HEK293 (cell line): ENCODE results near the gene ZSCAN29.

Experiments used
- CTCF ChIA-PET: fragments of 350-600 bp; formaldehyde crosslinking; extraction: SDS; loops from one replicate; lab custom pipeline; 2021; ENCODE audit warnings: antibody characterized with exemption; lab: Yijun Ruan, JAX
- POLR2A ChIA-PET: fragments of 300-600 bp; formaldehyde crosslinking; extraction: SDS; loops from one replicate; lab custom pipeline; 2020; ENCODE audit warnings: antibody characterized with exemption, inconsistent platforms; lab: Yijun Ruan, JAX
- H3K27ac ChIP-seq: fragments of 200-500 bp; sonication (Bioruptor generic); 2 replicates; pipeline ENCODE4 v1.5.1; 2014; ENCODE audit warnings: low read depth, low read length, control low read depth, inconsistent platforms; ENCODE audit errors: extremely low read depth
- H3K36me3 ChIP-seq, 2 experiments: fragments of 200-500 bp in 1 of 2; sonication (Bioruptor generic) in 1 of 2; 1 replicate in 1 of 2; 2 replicates in 1 of 2; pipeline ENCODE4 v1.5.1; 2014 to 2017; ENCODE audit warnings: inconsistent platforms in 2 of 2, low read length in 2 of 2; ENCODE audit not compliant: control insufficient read depth in 2 of 2, insufficient read depth in 1 of 2
- H3K4me1 ChIP-seq: fragments of 200-500 bp; sonication (Bioruptor generic); 2 replicates; pipeline ENCODE4 v1.5.1; 2014; ENCODE audit warnings: mild to moderate bottlenecking, low read length, inconsistent platforms; ENCODE audit not compliant: control insufficient read depth, insufficient read depth
- H3K4me3 ChIP-seq: 2 replicates; pipeline ENCODE4 v1.5.1; 2011; ENCODE audit warnings: low read depth, mild to moderate bottlenecking, control low read depth, low read length, moderate library complexity
- H3K9me3 ChIP-seq: fragments of 200-500 bp; sonication (Bioruptor generic); 2 replicates; pipeline ENCODE4 v1.5.1; 2014; ENCODE audit warnings: low read depth, low read length, inconsistent platforms; ENCODE audit not compliant: control insufficient read depth, insufficient read depth
- HOXD13 ChIP-seq: sonication (generic); formaldehyde crosslinking; IDR thresholded peaks from 2 replicates; pipeline ENCODE4 v1.8.0; 2022; ENCODE audit warnings: missing genetic modification reagents, borderline replicate concordance
- MEIS1 ChIP-seq: sonication (generic); formaldehyde crosslinking; IDR thresholded peaks from 2 replicates; pipeline ENCODE4 v1.8.1; 2022; ENCODE audit warnings: missing genetic modification reagents, mild to moderate bottlenecking, borderline replicate concordance
- SCRT2 ChIP-seq: fragments of 450-650 bp; formaldehyde crosslinking; IDR thresholded peaks from 2 replicates; pipeline ENCODE4 v1.5.1; 2016; ENCODE audit warnings: missing biosample characterization, missing genetic modification characterization
- ZBTB21 ChIP-seq: fragments of 450-650 bp; formaldehyde crosslinking; IDR thresholded peaks from 2 replicates; pipeline ENCODE4 v1.5.1; 2017; ENCODE audit warnings: missing biosample characterization, missing genetic modification characterization
- ZNF138 ChIP-seq: fragments of 450-650 bp; formaldehyde crosslinking; IDR thresholded peaks from 2 replicates; pipeline ENCODE4 v1.5.1; 2016; ENCODE audit warnings: missing biosample characterization, missing genetic modification characterization, borderline replicate concordance
- ZNF16 ChIP-seq: fragments of 450-650 bp; formaldehyde crosslinking; IDR thresholded peaks from 2 replicates; pipeline ENCODE4 v1.5.1; 2016; ENCODE audit warnings: low read depth, missing biosample characterization, missing genetic modification characterization
- ZNF335 ChIP-seq: fragments of 450-650 bp; formaldehyde crosslinking; conservative IDR thresholded peaks from 2 replicates; pipeline ENCODE4 v1.5.1; 2016; ENCODE audit warnings: missing biosample characterization, missing genetic modification characterization
- ZNF391 ChIP-seq: fragments of 450-650 bp; formaldehyde crosslinking; IDR thresholded peaks from 2 replicates; pipeline ENCODE4 v1.5.1; 2016; ENCODE audit warnings: low read depth, missing biosample characterization, missing genetic modification characterization, borderline replicate concordance
- ZNF555 ChIP-seq: fragments of 450-650 bp; formaldehyde crosslinking; conservative IDR thresholded peaks from 2 replicates; pipeline ENCODE4 v1.5.1; 2017; ENCODE audit warnings: missing biosample characterization, mild to moderate bottlenecking, missing genetic modification characterization, inconsistent platforms
- TF ChIP-seq, protein P1 (sequence below): fragments of 450-650 bp; formaldehyde crosslinking; IDR thresholded peaks from 2 replicates; pipeline ENCODE4 v1.5.1; 2016; ENCODE audit warnings: missing biosample characterization, missing genetic modification characterization
- TF ChIP-seq, protein P2 (sequence below): fragments of 450-650 bp; formaldehyde crosslinking; IDR thresholded peaks from 2 replicates; pipeline ENCODE4 v1.5.1; 2016; ENCODE audit warnings: missing biosample characterization, missing genetic modification characterization
- TF ChIP-seq, protein P3 (sequence below): fragments of 450-650 bp; formaldehyde crosslinking; IDR thresholded peaks from 2 replicates; pipeline ENCODE4 v1.5.1; 2017; ENCODE audit warnings: missing biosample characterization, missing genetic modification characterization
- TF ChIP-seq, protein P4 (sequence below): fragments of 450-650 bp; formaldehyde crosslinking; IDR thresholded peaks from 2 replicates; pipeline ENCODE4 v1.5.1; 2016; ENCODE audit warnings: missing biosample characterization, missing genetic modification characterization
- TF ChIP-seq, protein P5 (sequence below): fragments of 450-650 bp; formaldehyde crosslinking; conservative IDR thresholded peaks from 2 replicates; pipeline ENCODE4 v1.5.1; 2016; ENCODE audit warnings: low read depth, missing biosample characterization, missing genetic modification characterization

The ZSCAN29 gene

DNA sequence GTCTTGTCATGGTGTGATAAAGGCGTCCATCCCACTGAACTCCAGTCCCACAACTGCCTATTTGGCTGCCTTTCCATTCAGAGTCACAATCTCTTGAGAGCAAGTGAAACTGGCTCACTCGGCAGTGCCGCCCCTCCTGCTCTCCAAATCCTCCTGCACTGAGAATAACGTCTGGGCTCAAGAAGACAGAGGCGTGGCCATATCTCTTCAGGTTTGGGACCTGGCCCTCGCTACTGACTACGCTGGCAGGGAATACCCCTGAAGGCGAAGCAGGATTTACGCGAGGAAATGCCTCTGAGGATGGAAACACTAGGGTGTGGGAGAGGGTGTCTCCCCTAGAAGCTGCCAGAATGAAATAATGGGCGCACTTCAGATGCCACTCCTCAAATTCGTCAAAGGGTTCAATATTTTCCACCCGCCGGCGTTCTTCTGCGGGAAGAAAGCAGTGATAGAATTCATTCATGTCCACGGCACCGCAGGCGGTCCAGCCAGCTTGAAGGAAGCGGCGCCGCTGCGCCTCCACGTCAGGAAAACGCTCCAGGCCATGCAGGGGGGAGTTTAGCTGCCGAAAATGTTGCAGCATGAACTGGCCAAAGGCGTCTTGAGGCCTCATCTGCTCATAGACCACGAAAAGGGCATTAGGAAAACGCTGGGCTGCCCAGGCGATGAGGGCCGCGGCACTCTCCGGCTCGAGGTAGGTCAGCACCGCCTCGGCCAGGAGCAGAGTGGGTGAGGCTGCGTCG is 41.5 kb downstream of the ZSCAN29 start (continued):
- TF ChIP-seq, protein P1, sequence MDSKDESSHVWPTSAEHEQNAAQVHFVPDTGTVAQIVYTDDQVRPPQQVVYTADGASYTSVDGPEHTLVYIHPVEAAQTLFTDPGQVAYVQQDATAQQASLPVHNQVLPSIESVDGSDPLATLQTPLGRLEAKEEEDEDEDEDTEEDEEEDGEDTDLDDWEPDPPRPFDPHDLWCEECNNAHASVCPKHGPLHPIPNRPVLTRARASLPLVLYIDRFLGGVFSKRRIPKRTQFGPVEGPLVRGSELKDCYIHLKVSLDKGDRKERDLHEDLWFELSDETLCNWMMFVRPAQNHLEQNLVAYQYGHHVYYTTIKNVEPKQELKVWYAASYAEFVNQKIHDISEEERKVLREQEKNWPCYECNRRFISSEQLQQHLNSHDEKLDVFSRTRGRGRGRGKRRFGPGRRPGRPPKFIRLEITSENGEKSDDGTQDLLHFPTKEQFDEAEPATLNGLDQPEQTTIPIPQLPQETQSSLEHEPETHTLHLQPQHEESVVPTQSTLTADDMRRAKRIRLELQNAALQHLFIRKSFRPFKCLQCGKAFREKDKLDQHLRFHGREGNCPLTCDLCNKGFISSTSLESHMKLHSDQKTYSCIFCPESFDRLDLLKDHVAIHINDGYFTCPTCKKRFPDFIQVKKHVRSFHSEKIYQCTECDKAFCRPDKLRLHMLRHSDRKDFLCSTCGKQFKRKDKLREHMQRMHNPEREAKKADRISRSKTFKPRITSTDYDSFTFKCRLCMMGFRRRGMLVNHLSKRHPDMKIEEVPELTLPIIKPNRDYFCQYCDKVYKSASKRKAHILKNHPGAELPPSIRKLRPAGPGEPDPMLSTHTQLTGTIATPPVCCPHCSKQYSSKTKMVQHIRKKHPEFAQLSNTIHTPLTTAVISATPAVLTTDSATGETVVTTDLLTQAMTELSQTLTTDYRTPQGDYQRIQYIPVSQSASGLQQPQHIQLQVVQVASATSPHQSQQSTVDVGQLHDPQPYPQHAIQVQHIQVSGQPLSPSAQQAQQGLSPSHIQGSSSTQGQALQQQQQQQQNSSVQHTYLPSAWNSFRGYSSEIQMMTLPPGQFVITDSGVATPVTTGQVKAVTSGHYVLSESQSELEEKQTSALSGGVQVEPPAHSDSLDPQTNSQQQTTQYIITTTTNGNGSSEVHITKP (tag by site-specific recombination), result no peak
- TF ChIP-seq, protein P2, sequence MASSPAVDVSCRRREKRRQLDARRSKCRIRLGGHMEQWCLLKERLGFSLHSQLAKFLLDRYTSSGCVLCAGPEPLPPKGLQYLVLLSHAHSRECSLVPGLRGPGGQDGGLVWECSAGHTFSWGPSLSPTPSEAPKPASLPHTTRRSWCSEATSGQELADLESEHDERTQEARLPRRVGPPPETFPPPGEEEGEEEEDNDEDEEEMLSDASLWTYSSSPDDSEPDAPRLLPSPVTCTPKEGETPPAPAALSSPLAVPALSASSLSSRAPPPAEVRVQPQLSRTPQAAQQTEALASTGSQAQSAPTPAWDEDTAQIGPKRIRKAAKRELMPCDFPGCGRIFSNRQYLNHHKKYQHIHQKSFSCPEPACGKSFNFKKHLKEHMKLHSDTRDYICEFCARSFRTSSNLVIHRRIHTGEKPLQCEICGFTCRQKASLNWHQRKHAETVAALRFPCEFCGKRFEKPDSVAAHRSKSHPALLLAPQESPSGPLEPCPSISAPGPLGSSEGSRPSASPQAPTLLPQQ (tag by site-specific recombination), result no peak
- TF ChIP-seq, protein P3, sequence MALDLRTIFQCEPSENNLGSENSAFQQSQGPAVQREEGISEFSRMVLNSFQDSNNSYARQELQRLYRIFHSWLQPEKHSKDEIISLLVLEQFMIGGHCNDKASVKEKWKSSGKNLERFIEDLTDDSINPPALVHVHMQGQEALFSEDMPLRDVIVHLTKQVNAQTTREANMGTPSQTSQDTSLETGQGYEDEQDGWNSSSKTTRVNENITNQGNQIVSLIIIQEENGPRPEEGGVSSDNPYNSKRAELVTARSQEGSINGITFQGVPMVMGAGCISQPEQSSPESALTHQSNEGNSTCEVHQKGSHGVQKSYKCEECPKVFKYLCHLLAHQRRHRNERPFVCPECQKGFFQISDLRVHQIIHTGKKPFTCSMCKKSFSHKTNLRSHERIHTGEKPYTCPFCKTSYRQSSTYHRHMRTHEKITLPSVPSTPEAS (tag by site-specific recombination), result no peak

DNA sequence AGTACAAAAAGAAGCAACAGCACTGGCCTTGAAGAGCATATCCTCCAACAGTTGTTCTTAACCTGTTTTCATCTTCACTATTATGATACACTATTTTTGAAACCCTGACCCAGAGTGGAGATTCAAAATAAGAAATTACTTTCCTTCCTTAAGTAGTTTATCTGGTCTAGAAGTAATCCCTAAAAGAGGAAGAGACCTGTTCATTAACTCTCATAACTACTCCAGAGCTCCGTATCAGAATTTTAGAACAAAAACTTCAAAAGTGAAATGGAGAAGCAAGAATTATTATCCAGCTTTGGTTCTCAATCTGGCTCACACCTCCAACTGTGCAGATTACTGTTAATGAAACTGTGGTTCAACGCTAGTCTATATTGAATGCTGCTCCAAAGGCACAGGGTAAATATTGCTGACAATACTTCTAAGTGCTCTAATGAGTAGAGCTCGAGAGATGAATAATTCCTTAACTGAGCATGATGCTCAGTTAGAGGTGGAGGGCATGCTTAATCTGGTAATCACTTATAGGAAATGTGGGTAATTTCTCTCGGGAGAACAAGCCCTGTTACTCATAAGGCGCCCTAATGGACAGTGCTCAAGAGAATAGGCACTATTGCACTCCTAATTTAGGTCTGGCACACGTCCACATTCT is 45.7 kb downstream of the ZSCAN29 start:
- Histone ChIP-seq H3K27ac (no peak overlapping the region), H3K4me3 (no peak overlapping the region), H3K36me3 (peaks cover 0 to 13% of the 10 kb centered on the region in 2 experiments; a peak in 1 of 3 replicates), H3K9me3 (no peaks in the 10 kb centered on the region), H3K4me1 (peaks cover 4% of the 10 kb centered on the region; the same call in 1 of the 2 replicates)
- TF ChIP-seq ZBTB21 (tag by site-specific recombination) (no peak), ZNF391 (no peak), ZNF138 (tag by site-specific recombination) (no peak), SCRT2 (tag by site-specific recombination) (no peak), ZNF16 (tag by site-specific recombination) (no peak)
- TF ChIP-seq, protein P4, sequence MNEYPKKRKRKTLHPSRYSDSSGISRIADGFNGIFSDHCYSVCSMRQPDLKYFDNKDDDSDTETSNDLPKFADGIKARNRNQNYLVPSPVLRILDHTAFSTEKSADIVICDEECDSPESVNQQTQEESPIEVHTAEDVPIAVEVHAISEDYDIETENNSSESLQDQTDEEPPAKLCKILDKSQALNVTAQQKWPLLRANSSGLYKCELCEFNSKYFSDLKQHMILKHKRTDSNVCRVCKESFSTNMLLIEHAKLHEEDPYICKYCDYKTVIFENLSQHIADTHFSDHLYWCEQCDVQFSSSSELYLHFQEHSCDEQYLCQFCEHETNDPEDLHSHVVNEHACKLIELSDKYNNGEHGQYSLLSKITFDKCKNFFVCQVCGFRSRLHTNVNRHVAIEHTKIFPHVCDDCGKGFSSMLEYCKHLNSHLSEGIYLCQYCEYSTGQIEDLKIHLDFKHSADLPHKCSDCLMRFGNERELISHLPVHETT (tag by site-specific recombination), result no peak
- ChIA-PET CTCF (no interaction called here), POLR2A (interaction anchor here (1.1 kb wide), 1 partner anchor 45 kb away, joined by 3 read pairs; the partner anchor contains the start of genes TUBGCP4 and ZSCAN29)

DNA sequence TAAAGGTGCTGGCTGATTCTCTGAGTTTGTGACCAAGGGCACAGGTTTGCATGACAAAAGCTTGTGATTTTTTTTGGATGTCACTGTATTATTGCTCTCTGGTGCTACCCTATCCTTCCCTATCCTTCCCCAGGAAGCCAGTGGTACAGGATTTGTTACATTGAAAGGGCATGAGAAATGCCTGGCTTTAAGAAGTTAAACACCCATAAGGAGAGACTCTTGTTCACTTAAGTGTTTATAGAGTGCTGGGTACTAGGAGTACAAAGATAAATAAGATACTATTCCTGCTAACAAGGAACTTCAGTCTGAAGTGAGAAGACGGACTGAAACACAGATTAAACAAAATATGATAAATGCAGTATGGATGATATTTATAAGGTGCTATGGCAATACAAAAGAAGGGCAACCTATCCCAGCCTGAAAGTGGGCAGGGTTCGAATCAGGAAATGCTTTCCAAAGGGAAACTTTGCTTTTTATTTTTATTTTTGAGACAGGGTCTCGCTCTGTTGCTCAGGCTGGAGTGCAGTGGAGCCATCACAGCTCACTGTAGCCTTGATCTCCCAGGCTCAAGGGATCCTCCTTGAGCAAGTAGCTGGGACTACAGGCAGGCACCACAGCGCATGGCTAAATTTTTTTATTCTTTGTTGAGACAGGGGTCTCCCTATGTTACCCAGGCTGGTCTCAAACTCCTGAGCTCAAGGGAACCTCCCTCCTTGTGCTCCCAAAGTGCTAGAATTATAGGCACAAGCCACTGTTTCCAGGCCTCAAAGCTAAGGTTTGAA is 51.7 kb downstream of the ZSCAN29 start:
- CTCF ChIA-PET, result interaction anchor here (0.7 kb wide), 2 partner anchors 20 to 41 kb away, joined by 3 read pairs; no protein-coding TSS in a partner anchor

More for the DNA sequence above, 51.7 kb downstream of the ZSCAN29 start:
- Histone ChIP-seq H3K4me1 (no peaks in the 10 kb centered on the region), H3K27ac (no peak overlapping the region), H3K36me3 (no peaks in the 10 kb centered on the region), H3K9me3 (no peaks in the 10 kb centered on the region), H3K4me3 (no peak overlapping the region)
- TF ChIP-seq ZNF555 (no peak), HOXD13 (CRISPR knock-in tag) (no peak), MEIS1 (CRISPR knock-in tag) (no peak), ZNF335 (no peak)
- TF ChIP-seq, protein P5, sequence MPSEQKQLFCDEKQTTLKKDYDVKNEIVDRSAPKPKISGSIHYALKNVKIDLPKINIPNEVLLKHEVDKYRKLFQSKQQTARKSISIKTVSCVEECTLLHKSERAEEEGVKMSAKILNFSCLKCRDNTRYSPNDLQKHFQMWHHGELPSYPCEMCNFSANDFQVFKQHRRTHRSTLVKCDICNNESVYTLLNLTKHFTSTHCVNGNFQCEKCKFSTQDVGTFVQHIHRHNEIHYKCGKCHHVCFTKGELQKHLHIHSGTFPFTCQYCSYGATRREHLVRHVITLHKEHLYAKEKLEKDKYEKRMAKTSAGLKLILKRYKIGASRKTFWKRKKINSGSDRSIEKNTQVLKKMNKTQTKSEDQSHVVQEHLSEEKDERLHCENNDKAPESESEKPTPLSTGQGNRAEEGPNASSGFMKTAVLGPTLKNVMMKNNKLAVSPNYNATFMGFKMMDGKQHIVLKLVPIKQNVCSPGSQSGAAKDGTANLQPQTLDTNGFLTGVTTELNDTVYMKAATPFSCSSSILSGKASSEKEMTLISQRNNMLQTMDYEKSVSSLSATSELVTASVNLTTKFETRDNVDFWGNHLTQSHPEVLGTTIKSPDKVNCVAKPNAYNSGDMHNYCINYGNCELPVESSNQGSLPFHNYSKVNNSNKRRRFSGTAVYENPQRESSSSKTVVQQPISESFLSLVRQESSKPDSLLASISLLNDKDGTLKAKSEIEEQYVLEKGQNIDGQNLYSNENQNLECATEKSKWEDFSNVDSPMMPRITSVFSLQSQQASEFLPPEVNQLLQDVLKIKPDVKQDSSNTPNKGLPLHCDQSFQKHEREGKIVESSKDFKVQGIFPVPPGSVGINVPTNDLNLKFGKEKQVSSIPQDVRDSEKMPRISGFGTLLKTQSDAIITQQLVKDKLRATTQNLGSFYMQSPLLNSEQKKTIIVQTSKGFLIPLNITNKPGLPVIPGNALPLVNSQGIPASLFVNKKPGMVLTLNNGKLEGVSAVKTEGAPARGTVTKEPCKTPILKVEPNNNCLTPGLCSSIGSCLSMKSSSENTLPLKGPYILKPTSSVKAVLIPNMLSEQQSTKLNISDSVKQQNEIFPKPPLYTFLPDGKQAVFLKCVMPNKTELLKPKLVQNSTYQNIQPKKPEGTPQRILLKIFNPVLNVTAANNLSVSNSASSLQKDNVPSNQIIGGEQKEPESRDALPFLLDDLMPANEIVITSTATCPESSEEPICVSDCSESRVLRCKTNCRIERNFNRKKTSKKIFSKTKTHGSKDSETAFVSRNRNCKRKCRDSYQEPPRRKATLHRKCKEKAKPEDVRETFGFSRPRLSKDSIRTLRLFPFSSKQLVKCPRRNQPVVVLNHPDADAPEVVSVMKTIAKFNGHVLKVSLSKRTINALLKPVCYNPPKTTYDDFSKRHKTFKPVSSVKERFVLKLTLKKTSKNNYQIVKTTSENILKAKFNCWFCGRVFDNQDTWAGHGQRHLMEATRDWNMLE (tag by site-specific recombination), result no peak
- POLR2A ChIA-PET, result no interaction called here
